HepG2 (cell line): ENCODE measurements around the gene PPP2R2B. TPM values are rescaled to one million over a fixed set of nuclear protein-coding genes. Genes with fewer than 3 reads are reported as not detected.

Experiments used
- ATAC-seq: fragments of 200-7000 bp; cut with Tn5 transposase; 3 replicates; pipeline ENCODE4 v1.9.1; 2020; ENCODE audit warnings: mild to moderate bottlenecking, moderate library complexity
- BruUV-seq: library from RNA; stranded (reverse); fragments of 400-500 nt; replicated peaks from 2 replicates; lab custom pipeline; 2021; lab: Mats Ljungman, UMichigan
- CTCF ChIA-PET: fragments of 300-600 bp; formaldehyde crosslinking; extraction: SDS; loops from one replicate; lab custom pipeline; 2021; ENCODE audit warnings: low total read pairs, inconsistent platforms, low intra/inter-chr PET ratio; lab: Yijun Ruan, JAX
- POLR2A ChIA-PET: fragments of 350-600 bp; sonication (Branson Sonifier 250); formaldehyde crosslinking; loops from one replicate; lab custom pipeline; 2020; ENCODE audit warnings: antibody characterized with exemption, inconsistent platforms; lab: Yijun Ruan, JAX
- DNase-seq: peaks from one replicate; pipeline ENCODE4 v3.0.0-alpha.2; 2015; ENCODE audit warnings: low spot score
- FAIRE-seq: peaks from 3 replicates; lab custom pipeline; 2011; peaks lifted over from hg19 to GRCh38; lab: Jason Lieb, UNC
- H2AFZ ChIP-seq: one replicate; pipeline ENCODE4 v1.6.1; 2011; ENCODE audit warnings: low read length, inconsistent platforms
- H3K27ac ChIP-seq: fragments of 300-600 bp; 3 replicates; pipeline ENCODE4 v1.8.0; 2011; ENCODE audit warnings: mixed run types, mild to moderate bottlenecking, mixed read lengths, low read length, inconsistent platforms; ENCODE audit not compliant: insufficient read depth; ENCODE audit errors: extremely low read length
- H3K27me3 ChIP-seq, 2 experiments: fragments of 200-600 bp in 1 of 2; 2 replicates in 1 of 2; 3 replicates in 1 of 2; pipeline versions ENCODE4 v1.6.0 to v1.8.0; 2011; ENCODE audit warnings: low read length in 2 of 2, mild to moderate bottlenecking in 2 of 2, moderate library complexity in 2 of 2, inconsistent platforms in 1 of 2; ENCODE audit not compliant: insufficient read depth in 2 of 2, control insufficient read depth in 1 of 2
- H3K36me3 ChIP-seq, 2 experiments: fragments of 200-600 bp in 1 of 2; replicated peaks in 1 of 2; 2 replicates in 1 of 2; 3 replicates in 1 of 2; pipeline versions ENCODE4 v1.5.1 to v1.8.0; 2011; ENCODE audit warnings: low read length in 2 of 2, inconsistent platforms in 1 of 2; ENCODE audit not compliant: insufficient read depth in 2 of 2, control insufficient read depth in 1 of 2
- H3K4me1 ChIP-seq: 2 replicates; pipeline ENCODE4 v1.5.1; 2012; ENCODE audit warnings: low read length, inconsistent platforms; ENCODE audit not compliant: insufficient read depth
- H3K4me2 ChIP-seq: 2 replicates; pipeline ENCODE4 v1.6.0; 2011; ENCODE audit warnings: low read depth, low read length, inconsistent platforms
- H3K4me3 ChIP-seq, 3 experiments: fragments of 200-600 bp in 1 of 3; sonication (generic), shearing (Covaris generic) in 1 of 3; replicated peaks in 1 of 3; 2 replicates each; pipeline ENCODE4 v1.5.1; 2011 to 2016; ENCODE audit warnings: low read length in 3 of 3, inconsistent platforms in 2 of 3, low read depth in 2 of 3, mild to moderate bottlenecking in 2 of 3, control low read depth in 1 of 3, mixed read lengths in 1 of 3; ENCODE audit not compliant: insufficient read depth in 1 of 3
- H3K79me2 ChIP-seq: one replicate; pipeline ENCODE4 v1.6.1; 2011; ENCODE audit warnings: low read length, inconsistent platforms; ENCODE audit not compliant: insufficient read depth
- H3K9ac ChIP-seq: 2 replicates; pipeline ENCODE4 v1.6.0; 2011; ENCODE audit warnings: mild to moderate bottlenecking, low read depth, low read length, inconsistent platforms; ENCODE audit not compliant: insufficient read depth
- H3K9me3 ChIP-seq: 2 replicates; pipeline ENCODE4 v1.5.1; 2012; ENCODE audit warnings: mild to moderate bottlenecking, low read length
- H4K20me1 ChIP-seq: 2 replicates; pipeline ENCODE4 v1.6.0; 2011; ENCODE audit warnings: inconsistent platforms, mild to moderate bottlenecking, low read length, moderate library complexity; ENCODE audit not compliant: insufficient read depth
- EED ChIP-seq: sonication (generic); formaldehyde crosslinking; IDR thresholded peaks from 2 replicates; pipeline ENCODE4 v1.5.0; 2020; ENCODE audit warnings: mild to moderate bottlenecking, missing genetic modification reagents
- KAT8 ChIP-seq: IDR thresholded peaks from 2 replicates; pipeline ENCODE4 v1.6.1; 2016; ENCODE audit warnings: missing genetic modification reagents, missing compliant biosample characterization
- MAFF ChIP-seq: IDR thresholded peaks from 2 replicates; pipeline ENCODE4 v1.6.1; 2011; ENCODE audit warnings: low read depth, low read length, improper control_type of control experiment
- MAFK ChIP-seq, 2 experiments: IDR thresholded peaks in 1 of 2; conservative IDR thresholded peaks in 1 of 2; 2 replicates each; pipeline ENCODE4 v1.6.1; 2011; ENCODE audit warnings: improper control_type of control experiment in 2 of 2, low read length in 2 of 2
- NR2C2 ChIP-seq: sonication (generic); formaldehyde crosslinking; IDR thresholded peaks from 2 replicates; pipeline ENCODE4 v1.4.0; 2020; ENCODE audit warnings: missing genetic modification reagents, mild to moderate bottlenecking, moderate library complexity, borderline replicate concordance
- POLR2AphosphoS2 ChIP-seq: IDR thresholded peaks from 2 replicates; pipeline ENCODE4 v1.6.1; 2011; ENCODE audit warnings: low read depth, low read length, improper control_type of control experiment
- ZMYM2 ChIP-seq: sonication (generic); formaldehyde crosslinking; IDR thresholded peaks from 2 replicates; pipeline ENCODE4 v1.8.0; 2022; ENCODE audit warnings: mild to moderate bottlenecking, missing genetic modification reagents
- ZNF337 ChIP-seq: sonication (generic); formaldehyde crosslinking; IDR thresholded peaks from 2 replicates; pipeline ENCODE4 v1.5.1; 2020; ENCODE audit warnings: missing genetic modification reagents, low read depth, mild to moderate bottlenecking, borderline replicate concordance
- ZNF407 ChIP-seq: sonication (generic); formaldehyde crosslinking; IDR thresholded peaks from one replicate; pipeline ENCODE4 v1.5.1; 2020; ENCODE audit warnings: mild to moderate bottlenecking, missing genetic modification reagents; ENCODE audit errors: not compliant biosample characterization
- in situ Hi-C: cut with HindIII; loops from 2 replicates; pipeline ENCODE4 v1.10.0; 2017; ENCODE audit warnings: low pct_unique_long_range_greater_than_20kb; ENCODE audit not compliant: extremely low pct_ligation_motif_present
- intact Hi-C: fragments of 100-400 bp; cut with micrococcal nuclease; formaldehyde crosslinking; loops from one replicate; pipeline ENCODE4 v1.10.0; 2022; ENCODE audit not compliant: unreplicated experiment
- polyA plus RNA-seq, 8 experiments: library from polyadenylated mRNA; depleted of rRNA in 3 of 8; stranded (reverse) in 7 of 8; unstranded in 1 of 8; fragments of >200 nt; fragmentation: Illumina TruSeq in 4 of 8; extraction: Trizol in 4 of 8; gene quantifications; 2 replicates each; pipeline versions ENCODE4 v1.2.1 to v1.2.3, GENCODE V29; 2011 to 2016; ENCODE audit warnings: low read depth in 4 of 8, missing spikeins in 1 of 8, mixed read lengths in 1 of 8; ENCODE audit not compliant: insufficient read depth in 1 of 8
- total RNA-seq, 5 experiments: library from RNA; depleted of rRNA; stranded (reverse); fragments of >200 nt; fragmentation: Illumina TruSeq; extraction: Trizol; gene quantifications; 2 replicates each; pipeline ENCODE4 v1.2.3, GENCODE V29; 2016; ENCODE audit warnings: low read depth in 1 of 5

PPP2R2B gene
- total and polyA plus RNA-seq, 2 of the 13 experiments (the other 11 are each of a cell fraction or from before 2014, with no cell fraction given), result not detected

- TF ChIP-seq ZNF407 (CRISPR knock-in tag), result no peak
Measured at GRCh38 chr5:146878476-146879172, at the start of gene PPP2R2B (continued).

- no peaks in the 10 kb centered on the region for H3K36me3 ChIP-seq
- intact Hi-C loops (no loop called here), in situ Hi-C loops (no loop called here)
- H3K79me2 ChIP-seq, result no peaks in the 10 kb centered on the region
- H3K4me2 ChIP-seq, result no peak overlapping the region
- H3K9ac ChIP-seq, result no peak overlapping the region
- H3K27ac ChIP-seq, result no peak overlapping the region
- no peaks in the 10 kb centered on the region for H3K4me1 ChIP-seq
- H3K4me3 ChIP-seq, result no peak overlapping the region
- H2AFZ ChIP-seq, result no peak overlapping the region
- CTCF ChIA-PET, result no interaction called here
- no TSS peak for BruUV-seq
- ATAC-seq (no peak), DNase-seq (no peak), FAIRE-seq (no peak)
- no peaks in the 10 kb centered on the region for H3K27me3 ChIP-seq
- POLR2A ChIA-PET, result no interaction called here
- TF ChIP-seq MAFF (peak; percentile 30; the same call in 1 of the 2 replicates), NR2C2 (no peak), ZMYM2 (CRISPR knock-in tag) (no peak), EED (no peak), ZNF337 (CRISPR knock-in tag) (no peak), KAT8 (CRISPR knock-in tag) (no peak), POLR2AphosphoS2 (no peak), MAFK (conservative IDR thresholded peaks at IDR 0.05 in 1 of 2, IDR thresholded peaks at IDR 0.05 in 1 of 2; ENCODE audit: low read length in 2 of 2) (peak; percentile 47 to 77)
- H4K20me1 ChIP-seq, result no peaks in the 10 kb centered on the region
- no peaks in the 10 kb centered on the region for H3K9me3 ChIP-seq
Measured at GRCh38 chr5:146924132-146924531, 45.6 kb upstream of the PPP2R2B start.
